ENCODE data around the gene GUCY1A2. TPM values are rescaled to one million over a fixed set of nuclear protein-coding genes. Genes with fewer than 3 reads are reported as not detected.

Gene GUCY1A2
- total RNA-seq, 2 donors from 2014 or later: 1.7 to 7.2 TPM

- Histone ChIP-seq H3K9me3 (peaks cover 0 to 4% of the 10 kb centered on the region in 2 donors), H3K4me3 (no peak overlapping the region), H3K27ac (no peak overlapping the region), H3K27me3 (no peaks in the 10 kb centered on the region), H3K4me1 (no peaks in the 10 kb centered on the region), H3K36me3 (no peaks in the 10 kb centered on the region)
- no peak for TF ChIP-seq CTCF (IDR thresholded peaks at IDR 0.05)
- DNase-seq (ENCODE audit: low spot score): no peak
These were observed 6.3 kb downstream of the GUCY1A2 start for GRCh38 chr11:107011977-107012376.

GRCh38 chr11:107009190-107009589 is 9.1 kb downstream of the GUCY1A2 start:
- H3K27me3 ChIP-seq: no peaks in the 10 kb centered on the region
- no peak for DNase-seq (ENCODE audit: low spot score)
- no peak for TF ChIP-seq CTCF (IDR thresholded peaks at IDR 0.05)
- no peak overlapping the region for H3K4me3 ChIP-seq
- H3K9me3 ChIP-seq: peaks cover 0 to 4% of the 10 kb centered on the region in 2 donors
- no peak overlapping the region for H3K27ac ChIP-seq
- no peaks in the 10 kb centered on the region for H3K36me3 ChIP-seq
- no peaks in the 10 kb centered on the region for H3K4me1 ChIP-seq

GRCh38 chr11:107006076-107006833 is 12.0 kb downstream of the GUCY1A2 start:
- no peaks in the 10 kb centered on the region for H3K27me3 ChIP-seq
- TF ChIP-seq CTCF (IDR thresholded peaks at IDR 0.05): no peak
- H3K4me1 ChIP-seq: no peaks in the 10 kb centered on the region
- no peaks in the 10 kb centered on the region for H3K36me3 ChIP-seq
- no peak overlapping the region for H3K4me3 ChIP-seq
- DNase-seq (ENCODE audit: low spot score): no peak
- H3K9me3 ChIP-seq: peaks cover 0 to 4% of the 10 kb centered on the region in 2 donors
- H3K27ac ChIP-seq: no peak overlapping the region

- Histone ChIP-seq H3K27ac (no peak overlapping the region), H3K27me3 (no peaks in the 10 kb centered on the region), H3K4me1 (no peaks in the 10 kb centered on the region), H3K36me3 (no peaks in the 10 kb centered on the region), H3K4me3 (no peak overlapping the region), H3K9me3 (no peaks in the 10 kb centered on the region)
- TF ChIP-seq CTCF (IDR thresholded peaks at IDR 0.05): no peak
- DNase-seq (ENCODE audit: low spot score): no peak
These were observed 19.1 kb downstream of the GUCY1A2 start for GRCh38 chr11:106999196-106999595.

- Histone ChIP-seq H3K4me1 (no peaks in the 10 kb centered on the region), H3K9me3 (no peaks in the 10 kb centered on the region), H3K4me3 (no peak overlapping the region), H3K36me3 (no peaks in the 10 kb centered on the region), H3K27ac (no peak overlapping the region), H3K27me3 (no peaks in the 10 kb centered on the region)
- DNase-seq (ENCODE audit: low spot score): no peak
- TF ChIP-seq CTCF (IDR thresholded peaks at IDR 0.05): no peak
These were observed 19.4 kb downstream of the GUCY1A2 start for GRCh38 chr11:106998916-106999188.

Measured in right atrium auricular region (tissue), 2 donors.